HepG2 (cell line): ENCODE data around the gene CAMK1D. TPM values are rescaled to one million over a fixed set of nuclear protein-coding genes. Genes with fewer than 3 reads are reported as not detected.

Experiments used
- ARID4A ChIP-seq: sonication (generic); formaldehyde crosslinking; IDR thresholded peaks from 2 replicates; pipeline ENCODE4 v1.5.0; 2020; ENCODE audit warnings: mild to moderate bottlenecking, missing genetic modification reagents, borderline replicate concordance
- BCL6 ChIP-seq: IDR thresholded peaks from 2 replicates; pipeline ENCODE4 v1.6.1; 2016; ENCODE audit warnings: missing genetic modification reagents, missing compliant biosample characterization
- BORCS8-MEF2B ChIP-seq: sonication (generic); formaldehyde crosslinking; IDR thresholded peaks from 2 replicates; pipeline ENCODE4 v1.8.0; 2022; ENCODE audit warnings: mild to moderate bottlenecking, missing genetic modification reagents
- ZBTB10 ChIP-seq: sonication (generic); formaldehyde crosslinking; IDR thresholded peaks from 2 replicates; pipeline ENCODE4 v1.4.0; 2020; ENCODE audit warnings: missing genetic modification reagents, borderline replicate concordance
- ZNF160 ChIP-seq: sonication (generic); formaldehyde crosslinking; IDR thresholded peaks from 2 replicates; pipeline ENCODE4 v1.8.0; 2022; ENCODE audit warnings: mild to moderate bottlenecking, inconsistent platforms, missing genetic modification reagents
- ZNF24 ChIP-seq: fragments of 450-650 bp; IDR thresholded peaks from 2 replicates; pipeline ENCODE4 v1.6.1; 2017; ENCODE audit warnings: antibody characterized with exemption, mild to moderate bottlenecking
- polyA plus RNA-seq, 8 experiments: library from polyadenylated mRNA; depleted of rRNA in 3 of 8; stranded (reverse) in 7 of 8; unstranded in 1 of 8; fragments of >200 nt; fragmentation: Illumina TruSeq in 4 of 8; extraction: Trizol in 4 of 8; gene quantifications; 2 replicates each; pipeline versions ENCODE4 v1.2.1 to v1.2.3, GENCODE V29; 2011 to 2016; ENCODE audit warnings: low read depth in 4 of 8, missing spikeins in 1 of 8, mixed read lengths in 1 of 8; ENCODE audit not compliant: insufficient read depth in 1 of 8
- total RNA-seq, 5 experiments: library from RNA; depleted of rRNA; stranded (reverse); fragments of >200 nt; fragmentation: Illumina TruSeq; extraction: Trizol; gene quantifications; 2 replicates each; pipeline ENCODE4 v1.2.3, GENCODE V29; 2016; ENCODE audit warnings: low read depth in 1 of 5
- TF ChIP-seq, protein P1 (sequence below): sonication (generic); formaldehyde crosslinking; IDR thresholded peaks from 2 replicates; pipeline ENCODE4 v1.5.0; 2020; ENCODE audit warnings: missing genetic modification reagents

Gene CAMK1D
- total and polyA plus RNA-seq, 2 of the 13 experiments (the other 11 are each of a cell fraction or from before 2014, with no cell fraction given), result under 0.01 TPM; not detected in 1

DNA sequence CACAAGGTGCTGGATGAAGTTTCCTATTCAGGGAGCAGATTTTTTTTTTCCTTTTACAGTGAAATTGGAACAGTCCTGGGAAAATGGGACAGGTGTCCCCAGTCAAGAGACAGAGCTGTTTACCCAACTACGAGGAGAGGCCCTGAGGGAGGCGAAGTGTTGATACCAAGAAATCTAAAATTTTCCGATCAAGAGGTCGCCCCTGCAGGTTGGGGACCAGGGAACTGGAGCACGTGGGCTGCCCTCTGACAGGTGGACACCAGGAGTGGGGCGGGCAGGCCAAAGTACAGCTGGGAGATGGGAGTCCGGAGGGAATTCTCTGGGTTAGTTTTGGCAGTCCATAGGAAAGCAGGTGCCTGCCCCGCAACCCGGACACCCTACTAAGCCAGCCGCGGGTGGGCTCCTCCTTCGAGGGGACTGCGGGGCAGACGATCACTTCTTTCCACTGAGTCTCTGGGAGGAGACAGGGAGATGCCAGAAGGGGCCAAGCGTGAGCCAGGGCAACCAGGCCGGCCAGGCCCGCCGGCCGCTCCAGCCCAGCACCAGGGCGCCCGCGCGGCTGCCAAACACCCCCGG, 965 bp upstream of the CAMK1D start (continued):
- TF ChIP-seq ARID4A (CRISPR knock-in tag), result 0 out of 2 replicates have a peak, but pooled peaks have one; percentile 22
- TF ChIP-seq ZNF24, result no peak
- no peak for TF ChIP-seq BCL6 (CRISPR knock-in tag)
- TF ChIP-seq, protein P1, sequence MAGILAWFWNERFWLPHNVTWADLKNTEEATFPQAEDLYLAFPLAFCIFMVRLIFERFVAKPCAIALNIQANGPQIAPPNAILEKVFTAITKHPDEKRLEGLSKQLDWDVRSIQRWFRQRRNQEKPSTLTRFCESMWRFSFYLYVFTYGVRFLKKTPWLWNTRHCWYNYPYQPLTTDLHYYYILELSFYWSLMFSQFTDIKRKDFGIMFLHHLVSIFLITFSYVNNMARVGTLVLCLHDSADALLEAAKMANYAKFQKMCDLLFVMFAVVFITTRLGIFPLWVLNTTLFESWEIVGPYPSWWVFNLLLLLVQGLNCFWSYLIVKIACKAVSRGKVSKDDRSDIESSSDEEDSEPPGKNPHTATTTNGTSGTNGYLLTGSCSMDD (CRISPR knock-in tag), result no peak
- TF ChIP-seq ZBTB10 (CRISPR knock-in tag), result no peak
- no peak for TF ChIP-seq ZNF160 (CRISPR knock-in tag)
- TF ChIP-seq BORCS8-MEF2B (CRISPR knock-in tag), result no peak
